MM.1S (cell line): ENCODE results near the gene TTLL10.

Experiments
- EZH2 ChIP-seq: fragments of 300-600 bp; sonication (generic); optimal IDR thresholded peaks from 2 replicates; pipeline ENCODE3; 2017; ENCODE audit warnings: low read depth, mild to moderate bottlenecking, antibody characterized with exemption, low read length, mixed read lengths
- TF ChIP-seq, protein P1 (sequence below): fragments of 300-600 bp; sonication (generic); IDR thresholded peaks from 2 replicates; pipeline ENCODE4 v1.5.1; 2016; ENCODE audit warnings: antibody characterized with exemption, low read length, mixed read lengths

DNA sequence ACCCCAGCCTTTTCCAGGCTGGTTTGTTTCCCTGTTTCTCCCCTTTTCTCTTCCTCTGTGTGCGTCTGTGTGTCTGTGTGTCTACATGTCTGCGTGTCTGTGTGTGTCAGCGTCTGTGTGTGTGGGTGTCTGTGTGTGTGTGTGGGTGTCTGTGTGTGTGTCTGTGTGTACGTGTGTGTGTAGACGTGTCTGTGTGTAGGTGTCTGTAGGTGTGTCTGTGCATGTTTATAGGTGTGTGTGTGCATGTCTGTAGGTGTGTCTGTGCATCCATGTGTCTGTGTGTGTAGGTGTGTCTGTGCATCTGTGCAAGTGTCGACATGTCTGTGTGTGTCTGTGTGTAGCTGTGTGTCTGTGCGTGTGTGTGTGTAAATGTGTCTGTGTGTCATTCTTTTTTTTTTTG, 3.3 kb downstream of the TTLL10 start:
- TF ChIP-seq EZH2 = no peak
- TF ChIP-seq, protein P1, sequence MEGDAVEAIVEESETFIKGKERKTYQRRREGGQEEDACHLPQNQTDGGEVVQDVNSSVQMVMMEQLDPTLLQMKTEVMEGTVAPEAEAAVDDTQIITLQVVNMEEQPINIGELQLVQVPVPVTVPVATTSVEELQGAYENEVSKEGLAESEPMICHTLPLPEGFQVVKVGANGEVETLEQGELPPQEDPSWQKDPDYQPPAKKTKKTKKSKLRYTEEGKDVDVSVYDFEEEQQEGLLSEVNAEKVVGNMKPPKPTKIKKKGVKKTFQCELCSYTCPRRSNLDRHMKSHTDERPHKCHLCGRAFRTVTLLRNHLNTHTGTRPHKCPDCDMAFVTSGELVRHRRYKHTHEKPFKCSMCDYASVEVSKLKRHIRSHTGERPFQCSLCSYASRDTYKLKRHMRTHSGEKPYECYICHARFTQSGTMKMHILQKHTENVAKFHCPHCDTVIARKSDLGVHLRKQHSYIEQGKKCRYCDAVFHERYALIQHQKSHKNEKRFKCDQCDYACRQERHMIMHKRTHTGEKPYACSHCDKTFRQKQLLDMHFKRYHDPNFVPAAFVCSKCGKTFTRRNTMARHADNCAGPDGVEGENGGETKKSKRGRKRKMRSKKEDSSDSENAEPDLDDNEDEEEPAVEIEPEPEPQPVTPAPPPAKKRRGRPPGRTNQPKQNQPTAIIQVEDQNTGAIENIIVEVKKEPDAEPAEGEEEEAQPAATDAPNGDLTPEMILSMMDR = no peak
